ENCODE measurements around the gene TECPR1.

The TECPR1 gene

DNA sequence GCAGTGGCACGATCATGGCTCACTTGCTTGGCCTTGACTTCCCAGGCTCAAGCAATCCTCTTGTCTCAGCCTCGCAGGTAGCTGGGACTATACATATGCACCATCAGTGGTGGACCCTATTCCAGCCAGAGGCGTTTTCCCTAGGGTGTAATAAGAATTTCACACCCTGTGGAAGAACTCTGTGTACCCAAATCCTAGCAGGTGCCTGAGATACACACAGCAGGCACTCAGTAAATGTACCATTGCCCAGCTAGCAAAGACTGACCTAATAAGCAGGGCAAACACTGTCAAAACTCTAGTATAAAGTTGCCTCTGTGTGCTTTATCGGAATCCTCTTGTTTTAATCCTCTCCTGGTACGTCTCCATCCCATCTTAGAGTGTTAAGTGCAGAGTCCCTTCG lies 74.5 kb downstream of the TECPR1 start:
- Histone ChIP-seq H3K4me1 (ENCODE audit: control insufficient read depth, low read length) (peaks cover 6% of the 10 kb centered on the region; the same call in 1 of the 2 replicates), H3K79me2 (ENCODE audit: control insufficient read depth, low read length) (no peaks in the 10 kb centered on the region), H4K20me1 (ENCODE audit: control insufficient read depth, insufficient read depth, low read depth, low read length) (peaks cover 3% of the 10 kb centered on the region; the same call in 1 of the 2 replicates), H3K9me2 (replicated peaks; ENCODE audit: control insufficient read depth, low read length) (no peaks in the 10 kb centered on the region), H3K27ac (ENCODE audit: low read depth, low read length) (no peak overlapping the region), H3K4me3 (ENCODE audit: low read length) (no peak overlapping the region), H3K27me3 (ENCODE audit: control insufficient read depth, low read length) (no peaks in the 10 kb centered on the region), H3F3A (ENCODE audit: control insufficient read depth, insufficient read depth) (no peaks in the 10 kb centered on the region), H3K4me2 (ENCODE audit: low read length) (no peak overlapping the region), H3K9me3 (ENCODE audit: control insufficient read depth, insufficient read depth, low read length) (no peaks in the 10 kb centered on the region), H3K36me3 (ENCODE audit: control insufficient read depth, low read length) (peaks cover 6% of the 10 kb centered on the region; the same call in 1 of the 2 replicates)
- TF ChIP-seq EZH2phosphoT487 (IDR thresholded peaks at IDR 0.05; ENCODE audit: borderline replicate concordance, low read length) = no peak
- TF ChIP-seq, protein P1, sequence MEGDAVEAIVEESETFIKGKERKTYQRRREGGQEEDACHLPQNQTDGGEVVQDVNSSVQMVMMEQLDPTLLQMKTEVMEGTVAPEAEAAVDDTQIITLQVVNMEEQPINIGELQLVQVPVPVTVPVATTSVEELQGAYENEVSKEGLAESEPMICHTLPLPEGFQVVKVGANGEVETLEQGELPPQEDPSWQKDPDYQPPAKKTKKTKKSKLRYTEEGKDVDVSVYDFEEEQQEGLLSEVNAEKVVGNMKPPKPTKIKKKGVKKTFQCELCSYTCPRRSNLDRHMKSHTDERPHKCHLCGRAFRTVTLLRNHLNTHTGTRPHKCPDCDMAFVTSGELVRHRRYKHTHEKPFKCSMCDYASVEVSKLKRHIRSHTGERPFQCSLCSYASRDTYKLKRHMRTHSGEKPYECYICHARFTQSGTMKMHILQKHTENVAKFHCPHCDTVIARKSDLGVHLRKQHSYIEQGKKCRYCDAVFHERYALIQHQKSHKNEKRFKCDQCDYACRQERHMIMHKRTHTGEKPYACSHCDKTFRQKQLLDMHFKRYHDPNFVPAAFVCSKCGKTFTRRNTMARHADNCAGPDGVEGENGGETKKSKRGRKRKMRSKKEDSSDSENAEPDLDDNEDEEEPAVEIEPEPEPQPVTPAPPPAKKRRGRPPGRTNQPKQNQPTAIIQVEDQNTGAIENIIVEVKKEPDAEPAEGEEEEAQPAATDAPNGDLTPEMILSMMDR (IDR thresholded peaks at IDR 0.05; ENCODE audit: low read depth, low read length, poor library complexity, severe bottlenecking) = no peak

DNA sequence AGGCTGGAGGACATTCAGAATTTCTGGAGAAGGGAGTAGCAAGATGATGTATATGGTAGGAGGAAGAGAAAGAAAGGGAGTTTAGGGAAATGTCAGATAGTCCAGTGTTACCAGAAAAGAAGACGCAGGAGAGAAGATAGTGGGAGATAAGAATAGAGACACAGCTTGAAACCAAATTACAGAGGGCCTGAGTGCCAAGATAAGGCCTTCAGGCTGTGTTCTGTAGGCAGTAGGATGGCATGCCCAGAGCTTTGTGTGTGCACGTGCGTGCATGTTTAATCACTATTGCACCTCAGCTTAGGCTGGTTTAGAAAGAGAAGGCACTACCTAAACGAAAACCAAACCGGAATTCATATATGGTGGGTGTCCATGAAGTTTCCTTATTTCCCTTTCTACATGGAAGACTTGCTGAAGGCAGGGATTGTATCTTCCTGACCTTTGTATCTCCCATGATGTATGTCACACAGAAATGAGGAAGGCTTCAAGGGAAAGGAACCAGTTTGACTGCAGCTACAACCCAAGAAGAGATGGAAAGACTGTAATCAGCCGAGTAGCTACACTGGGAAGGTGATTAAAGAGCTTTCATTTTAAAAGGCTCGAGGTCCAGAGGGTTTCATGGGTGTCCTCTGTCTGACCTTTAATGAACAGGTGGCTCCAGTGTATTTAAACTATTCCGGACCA lies 76.6 kb downstream of the TECPR1 start:
- Histone ChIP-seq H3K4me1 (ENCODE audit: control insufficient read depth, low read length) (peaks cover 6% of the 10 kb centered on the region; the same call in 1 of the 2 replicates), H3K9me3 (ENCODE audit: control insufficient read depth, insufficient read depth, low read length) (no peaks in the 10 kb centered on the region), H3F3A (ENCODE audit: control insufficient read depth, insufficient read depth) (no peaks in the 10 kb centered on the region), H3K79me2 (ENCODE audit: control insufficient read depth, low read length) (no peaks in the 10 kb centered on the region), H3K27ac (ENCODE audit: low read depth, low read length) (no peak overlapping the region), H3K4me2 (ENCODE audit: low read length) (no peak overlapping the region), H3K36me3 (ENCODE audit: control insufficient read depth, low read length) (peaks cover 9% of the 10 kb centered on the region; the same call in 1 of the 2 replicates), H3K27me3 (ENCODE audit: control insufficient read depth, low read length) (no peaks in the 10 kb centered on the region), H3K4me3 (ENCODE audit: low read length) (no peak overlapping the region), H3K9me2 (replicated peaks; ENCODE audit: control insufficient read depth, low read length) (no peaks in the 10 kb centered on the region), H4K20me1 (ENCODE audit: control insufficient read depth, insufficient read depth, low read depth, low read length) (0 out of 2 replicates have a peak, but pooled peaks cover 3% of the 10 kb centered on the region)
- no peak for TF ChIP-seq EZH2phosphoT487 (IDR thresholded peaks at IDR 0.05; ENCODE audit: borderline replicate concordance, low read length)
- TF ChIP-seq, protein P1 (IDR thresholded peaks at IDR 0.05; ENCODE audit: low read depth, low read length, poor library complexity, severe bottlenecking) = no peak

DNA sequence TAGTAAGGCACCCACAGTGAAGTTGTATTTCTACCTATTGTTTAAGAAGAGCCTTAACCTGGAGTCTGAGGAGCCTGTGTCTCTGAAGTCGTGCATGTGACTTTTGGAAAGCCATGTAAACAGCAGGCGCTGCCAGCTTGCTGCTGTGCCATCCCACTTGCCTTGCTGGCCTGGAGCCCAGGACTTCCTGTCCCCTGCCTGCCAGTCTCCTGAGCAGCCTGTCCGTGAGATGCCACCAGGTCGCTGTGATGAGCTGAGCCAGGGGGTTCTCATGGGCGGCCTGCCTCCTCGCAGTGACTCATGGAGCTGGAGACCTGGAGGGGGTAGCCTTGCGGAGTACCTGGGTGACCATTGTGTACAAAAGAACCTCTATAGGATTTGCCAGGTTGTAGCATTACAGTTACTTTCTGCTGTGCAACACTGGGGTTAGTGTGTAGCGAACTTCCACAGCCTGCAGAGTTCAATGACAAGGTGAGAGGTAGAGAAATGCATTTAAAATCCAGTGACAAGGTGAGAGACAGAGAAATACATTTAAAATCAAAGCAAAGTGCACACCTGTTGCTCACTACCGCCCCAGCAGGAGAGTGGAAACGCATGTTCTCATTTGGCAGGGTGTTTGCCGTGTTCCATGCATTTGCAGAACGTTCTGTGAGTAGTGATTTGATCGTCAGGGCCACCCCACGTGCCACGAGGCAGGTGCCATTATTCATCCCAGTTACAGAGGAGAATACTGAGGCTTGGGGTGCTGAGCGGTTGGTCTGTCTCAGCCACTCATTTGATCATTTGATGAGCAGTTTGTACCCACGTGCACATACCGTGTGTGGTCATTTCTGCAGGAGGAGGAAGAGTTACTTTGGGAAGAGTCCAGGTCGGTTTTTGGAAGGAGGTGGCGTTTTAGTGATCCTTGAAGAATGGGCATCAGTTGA lies 77.4 kb downstream of the TECPR1 start:
- no peaks in the 10 kb centered on the region for H3K79me2 ChIP-seq (ENCODE audit: control insufficient read depth, low read length)
- peaks cover 9% of the 10 kb centered on the region; the same call in 1 of the 2 replicates for H3K36me3 ChIP-seq (ENCODE audit: control insufficient read depth, low read length)
- no peak overlapping the region for H3K4me3 ChIP-seq (ENCODE audit: low read length)
- H4K20me1 ChIP-seq (ENCODE audit: control insufficient read depth, insufficient read depth, low read depth, low read length) = 0 out of 2 replicates have a peak, but pooled peaks cover 7% of the 10 kb centered on the region
- H3F3A ChIP-seq (ENCODE audit: control insufficient read depth, insufficient read depth) = no peaks in the 10 kb centered on the region
- TF ChIP-seq EZH2phosphoT487 (IDR thresholded peaks at IDR 0.05; ENCODE audit: borderline replicate concordance, low read length) = no peak
- TF ChIP-seq, protein P1 (IDR thresholded peaks at IDR 0.05; ENCODE audit: low read depth, low read length, poor library complexity, severe bottlenecking) = no peak
- no peaks in the 10 kb centered on the region for H3K9me2 ChIP-seq (replicated peaks; ENCODE audit: control insufficient read depth, low read length)
- H3K4me2 ChIP-seq (ENCODE audit: low read length) = no peak overlapping the region
- peaks cover 6% of the 10 kb centered on the region; the same call in 1 of the 2 replicates for H3K4me1 ChIP-seq (ENCODE audit: control insufficient read depth, low read length)
- no peaks in the 10 kb centered on the region for H3K27me3 ChIP-seq (ENCODE audit: control insufficient read depth, low read length)
- H3K27ac ChIP-seq (ENCODE audit: low read depth, low read length) = no peak overlapping the region
- no peaks in the 10 kb centered on the region for H3K9me3 ChIP-seq (ENCODE audit: control insufficient read depth, insufficient read depth, low read length)
